Measurements from ENCODE around the gene ZIC2. TPM values are rescaled to one million over a fixed set of nuclear protein-coding genes. Genes with fewer than 3 reads are reported as not detected.

Gene ZIC2
- total and polyA plus RNA-seq, 2 of the 8 experiments (the other 6 are each of a cell fraction or from before 2014, with no cell fraction given), result 53.2 to 372 TPM

DNA sequence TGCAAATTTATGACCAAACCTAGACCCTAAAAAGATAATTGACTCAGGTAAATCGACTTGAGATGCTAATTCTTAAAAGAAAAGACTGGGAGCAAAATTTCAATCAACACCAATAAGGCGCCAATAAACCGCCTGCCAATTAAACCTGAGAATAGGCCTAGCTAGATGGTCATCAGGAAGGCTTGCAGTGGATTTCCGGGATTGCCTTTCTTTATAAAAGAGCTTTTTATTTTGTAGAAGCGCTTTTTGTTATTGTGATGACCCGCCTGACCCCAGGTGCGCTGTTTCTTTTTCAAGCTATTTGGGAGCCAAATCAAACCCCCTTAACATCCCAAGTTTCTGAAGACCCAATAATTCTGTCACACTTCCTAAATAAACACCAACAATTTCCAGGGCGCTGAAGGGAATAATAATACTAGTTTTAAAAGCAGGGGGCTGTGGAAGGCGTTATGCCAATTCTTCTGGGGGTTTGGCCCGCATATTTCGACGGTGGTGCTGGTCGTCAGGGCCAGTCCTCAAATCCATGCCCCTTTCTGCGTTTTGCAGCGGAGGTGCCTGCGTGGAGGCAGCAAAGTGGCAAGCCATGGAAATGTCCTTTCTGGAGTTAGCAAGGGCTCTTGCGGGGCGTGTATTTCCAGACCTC is 7.2 kb upstream of the ZIC2 start (continued):
- TF ChIP-seq SIN3A (conservative IDR thresholded peaks at IDR 0.05 in 1 of 2, IDR thresholded peaks at IDR 0.05 in 1 of 2; ENCODE audit: low read depth in 1 of 2, low read length in 2 of 2), result peak in 1 of 2 experiments; percentile 65; a peak in 2 of 4 replicates
